ENCODE measurements around the gene PAPLN.

PAPLN gene

GRCh38 chr14:73232984-73233383, 4.3 kb upstream of the PAPLN start:
- no peak for DNase-seq

- no peak for DNase-seq
Measured at GRCh38 chr14:73233564-73233963, 3.7 kb upstream of the PAPLN start.

- no peak for DNase-seq
Measured at GRCh38 chr14:73234029-73234428, 3.3 kb upstream of the PAPLN start.

GRCh38 chr14:73234586-73235394, 2.5 kb upstream of the PAPLN start:
- DNase-seq, result no peak

- no peak for DNase-seq
Measured at GRCh38 chr14:73235531-73236155, 1.7 kb upstream of the PAPLN start.

GRCh38 chr14:73236157-73236556, 1.1 kb upstream of the PAPLN start:
- no peak for DNase-seq

- DNase-seq, result no peak
Measured at GRCh38 chr14:73236752-73237218, 521 bp upstream of the PAPLN start.

GRCh38 chr14:73237786-73238423, 599 bp downstream of the PAPLN start:
- no peak for DNase-seq

- no peak for DNase-seq
Measured at GRCh38 chr14:73238424-73238852, 1.1 kb downstream of the PAPLN start.

- no peak for DNase-seq
Measured at GRCh38 chr14:73238941-73239340, 1.6 kb downstream of the PAPLN start.

- no peak for DNase-seq
Measured at GRCh38 chr14:73239393-73240241, 2.3 kb downstream of the PAPLN start.

GRCh38 chr14:73240816-73241480, 3.6 kb downstream of the PAPLN start:
- no peak for DNase-seq

- no peak for DNase-seq
Measured at GRCh38 chr14:73241481-73242165, 4.3 kb downstream of the PAPLN start.

- DNase-seq, result no peak
Measured at GRCh38 chr14:73242357-73242901, 5.1 kb downstream of the PAPLN start.

GRCh38 chr14:73243341-73243740, 6.0 kb downstream of the PAPLN start:
- no peak for DNase-seq

GRCh38 chr14:73243748-73244147, 6.4 kb downstream of the PAPLN start:
- DNase-seq, result no peak

GRCh38 chr14:73244541-73245290, 7.4 kb downstream of the PAPLN start:
- no peak for DNase-seq

- no peak for DNase-seq
Measured at GRCh38 chr14:73245480-73246325, 8.4 kb downstream of the PAPLN start.

- DNase-seq, result no peak
Measured at GRCh38 chr14:73246387-73247150, 9.3 kb downstream of the PAPLN start.
